HL-60/S4 treated with retinoic acid at 250 ng/mL for 4 days and 3 days (cell line): ENCODE data around the gene PTGES.
"Not testable (repeated sequence)": the region's sequence is repeated elsewhere in the genome, so short reads cannot be mapped to it uniquely, and the experiment has no call there.

ENCODE experiments used
- in situ Hi-C: fragments of 300-500 bp; cut with MboI; formaldehyde crosslinking; loops from 2 replicates; pipeline ENCODE4 v1.7.0; 2022; ENCODE audit warnings: low sequenced_read_pairs

PTGES gene

DNA sequence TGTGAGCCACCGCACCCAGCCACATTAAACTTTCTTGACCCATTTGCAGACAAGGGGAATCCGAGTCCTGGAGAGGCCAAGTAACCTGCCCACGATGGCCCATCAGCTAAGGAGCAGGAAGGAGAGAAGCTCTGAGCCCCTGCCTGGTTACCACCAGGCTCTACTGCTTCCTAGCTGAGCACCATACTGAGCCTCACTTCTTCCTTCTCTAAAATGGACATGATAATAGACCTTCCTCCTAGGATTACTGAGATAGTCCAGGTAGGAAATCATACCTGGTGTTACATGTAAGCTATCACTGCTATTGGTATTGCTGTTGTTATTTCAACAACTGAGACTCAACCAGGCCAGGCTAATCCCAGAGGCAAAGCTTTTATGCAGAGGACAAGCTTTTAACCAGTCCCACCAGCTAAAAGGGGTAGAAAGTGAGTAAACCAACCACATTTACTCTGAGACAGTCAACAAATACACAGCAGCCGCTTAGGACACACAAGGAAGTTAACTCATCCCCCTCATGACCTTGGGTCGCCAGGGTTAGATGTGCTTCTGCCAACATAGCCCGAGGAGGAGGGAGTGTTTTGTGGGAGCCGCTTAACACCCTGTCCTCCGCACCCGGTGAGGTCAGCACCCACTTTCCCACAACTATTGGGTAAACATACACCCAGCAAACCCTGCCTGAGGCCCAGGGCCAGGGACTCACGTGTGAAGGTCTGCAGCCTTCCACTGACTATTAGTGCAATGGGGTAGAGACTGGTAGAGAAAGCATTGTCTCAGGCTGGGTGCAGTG lies 20.6 kb upstream of the PTGES start:
- in situ Hi-C loops: no loop called here

DNA sequence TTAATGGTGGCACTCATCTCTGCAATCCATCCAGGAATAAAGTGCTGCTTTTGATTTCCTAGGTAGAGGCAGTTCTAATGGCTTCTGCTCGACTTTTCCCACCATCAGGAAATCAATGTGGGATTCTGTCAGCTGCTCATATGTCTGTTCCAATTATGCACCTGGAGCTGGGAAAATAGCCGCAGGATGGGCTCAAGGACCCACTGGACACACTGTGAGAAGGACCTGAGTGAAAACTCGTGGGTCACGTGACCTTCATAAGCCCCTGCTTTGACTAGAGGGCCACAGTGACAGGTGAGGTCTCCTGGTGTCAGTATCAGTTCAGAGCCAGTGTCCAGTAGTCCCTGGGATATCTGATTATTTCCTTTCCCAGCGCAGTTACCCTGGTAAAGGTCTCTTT lies 17.9 kb upstream of the PTGES start:
- in situ Hi-C loops: no loop called here

GRCh38 chr9:129769669-129770068 lies 16.8 kb upstream of the PTGES start:
- in situ Hi-C loops: no loop called here

DNA sequence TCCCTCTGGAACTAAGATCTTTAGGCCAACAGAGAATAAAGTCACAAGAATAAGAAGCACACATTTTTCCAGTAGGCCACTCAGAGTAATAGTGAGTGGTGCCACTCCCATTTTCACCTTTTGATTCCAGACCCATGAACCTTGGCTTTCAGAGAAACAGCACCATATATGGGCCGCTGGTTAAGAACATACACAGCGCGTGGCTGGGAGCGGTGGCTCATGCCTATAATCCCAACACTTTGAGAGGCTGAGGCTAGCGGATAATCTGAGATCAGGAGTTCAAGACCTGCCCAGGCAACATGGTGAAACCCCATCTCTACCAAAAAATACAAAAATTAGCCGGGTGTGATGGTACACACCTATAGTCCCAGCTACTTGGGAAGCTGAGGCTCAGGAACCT lies 15.6 kb upstream of the PTGES start:
- in situ Hi-C loops: no loop called here

DNA sequence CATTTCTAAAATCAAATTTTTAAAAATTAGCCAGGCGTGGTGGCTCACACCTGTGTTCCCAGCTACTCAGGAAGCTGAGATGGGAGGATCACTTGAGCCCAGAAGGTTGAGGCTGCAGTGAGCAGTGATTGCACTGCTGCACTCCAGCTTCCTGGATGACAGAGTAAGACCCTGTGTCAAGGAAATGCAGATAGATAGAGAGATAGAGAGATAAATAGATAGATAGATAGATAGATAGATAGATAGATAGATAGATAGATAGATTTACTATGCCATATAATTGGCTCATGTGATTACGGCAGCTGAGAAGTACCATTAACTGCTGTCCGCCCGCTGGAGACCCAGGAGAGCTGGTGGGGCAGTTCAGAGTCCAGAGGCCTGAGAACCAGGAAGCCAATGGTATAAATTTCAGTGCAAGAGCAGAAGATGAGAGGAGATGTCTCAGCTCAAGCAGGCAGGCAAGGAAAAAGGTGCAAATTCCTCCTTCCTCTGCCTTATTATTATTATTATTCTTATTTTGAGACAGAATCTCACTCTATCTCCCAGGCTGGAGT lies 13.0 kb upstream of the PTGES start:
- in situ Hi-C loops: no loop called here

DNA sequence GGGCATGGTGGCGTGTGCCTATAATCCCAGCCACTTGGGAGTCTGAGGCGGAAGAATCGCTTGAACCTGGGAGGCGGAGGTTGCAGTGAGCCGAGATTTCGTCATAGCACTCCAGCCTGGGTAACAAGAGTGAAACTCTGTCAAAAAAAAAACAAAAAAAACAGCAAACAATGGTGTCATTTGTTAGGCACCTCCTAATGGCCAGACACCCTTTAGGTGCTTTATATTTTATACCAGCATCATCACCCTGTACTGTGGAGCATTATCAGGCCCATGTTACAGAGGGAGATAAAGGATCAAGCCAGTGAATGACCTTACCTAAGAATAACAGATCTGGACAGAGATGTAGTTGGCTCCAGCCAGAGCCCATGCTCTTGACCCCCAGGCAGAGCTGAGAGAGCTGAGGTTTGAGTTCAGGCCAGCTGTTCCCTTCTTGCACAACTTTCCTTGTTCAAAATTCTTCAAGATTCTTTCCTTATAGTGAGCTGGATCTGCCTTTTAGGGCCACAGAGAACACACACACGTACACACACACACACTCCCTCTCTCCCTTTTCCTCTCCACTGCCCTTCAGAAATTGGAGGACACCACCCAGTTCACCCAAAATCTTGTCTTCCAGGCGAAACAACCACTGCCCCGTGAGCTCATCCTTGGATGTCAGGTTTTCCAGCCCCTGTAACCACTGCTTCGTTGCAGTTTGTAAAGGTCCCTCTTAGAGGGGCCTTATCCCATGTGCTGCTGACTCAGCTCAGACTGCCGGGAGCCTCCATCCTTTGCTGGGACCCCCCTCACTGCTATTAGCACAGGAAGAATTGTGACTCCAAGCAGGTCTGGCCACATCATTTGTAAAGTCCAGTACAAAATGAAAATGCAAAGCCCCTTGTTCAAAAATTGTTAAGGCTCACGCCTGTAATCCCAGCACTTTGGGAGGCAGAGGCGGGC lies 10.4 kb upstream of the PTGES start:
- in situ Hi-C loops: no loop called here

DNA sequence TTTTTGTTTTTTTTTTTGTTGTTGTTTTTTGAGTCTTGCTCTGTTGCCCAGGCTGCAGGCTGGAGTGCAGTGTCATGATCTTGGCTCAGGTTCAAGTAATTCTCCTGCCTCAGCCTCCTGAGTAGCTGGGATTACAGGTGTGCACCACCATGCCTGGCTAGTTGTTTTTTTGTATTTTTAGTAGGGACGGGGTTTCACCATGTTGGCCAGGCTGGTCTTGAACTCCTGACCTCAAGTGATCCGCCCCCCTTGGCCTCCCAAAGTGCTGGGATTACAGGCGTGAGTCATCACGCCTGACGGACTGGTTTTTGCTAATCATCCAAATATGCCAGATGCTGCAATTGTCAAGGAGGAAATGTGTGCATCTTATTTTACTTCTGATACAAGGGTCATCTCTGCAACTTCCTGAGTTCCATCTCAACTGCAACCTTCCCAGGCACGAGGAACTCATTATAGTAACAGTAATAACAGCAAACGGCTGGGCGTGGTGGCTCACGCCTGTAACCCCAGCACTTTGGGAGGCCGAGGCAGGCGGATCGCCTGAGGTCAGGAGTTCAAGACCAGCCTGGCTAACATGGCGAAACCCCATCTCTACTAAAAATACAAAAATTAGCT lies 9.6 kb upstream of the PTGES start:
- in situ Hi-C loops: not testable (repeated sequence)

DNA sequence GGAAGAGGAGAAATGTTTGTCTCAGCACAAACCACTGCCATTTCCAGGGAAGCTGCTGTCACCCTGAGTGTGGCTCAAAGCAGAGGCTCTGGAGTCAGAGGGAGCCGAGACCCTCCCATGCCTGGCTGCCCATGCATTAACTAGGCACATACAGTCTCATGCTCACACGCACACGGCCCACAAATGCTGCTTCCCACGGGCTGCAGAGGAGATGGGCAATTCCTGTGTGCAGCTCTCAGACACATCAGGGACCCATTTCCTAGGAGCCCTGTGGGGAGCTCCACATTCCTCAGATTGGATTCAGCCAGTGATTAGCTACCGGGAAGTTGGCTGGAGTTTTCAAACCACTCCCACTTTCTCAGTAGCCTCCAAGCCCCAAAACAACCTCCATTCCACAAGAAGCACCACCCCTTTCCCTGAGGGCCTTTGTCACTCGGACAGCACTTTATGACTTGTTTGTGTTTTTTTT lies 9.1 kb upstream of the PTGES start:
- in situ Hi-C loops: no loop called here

DNA sequence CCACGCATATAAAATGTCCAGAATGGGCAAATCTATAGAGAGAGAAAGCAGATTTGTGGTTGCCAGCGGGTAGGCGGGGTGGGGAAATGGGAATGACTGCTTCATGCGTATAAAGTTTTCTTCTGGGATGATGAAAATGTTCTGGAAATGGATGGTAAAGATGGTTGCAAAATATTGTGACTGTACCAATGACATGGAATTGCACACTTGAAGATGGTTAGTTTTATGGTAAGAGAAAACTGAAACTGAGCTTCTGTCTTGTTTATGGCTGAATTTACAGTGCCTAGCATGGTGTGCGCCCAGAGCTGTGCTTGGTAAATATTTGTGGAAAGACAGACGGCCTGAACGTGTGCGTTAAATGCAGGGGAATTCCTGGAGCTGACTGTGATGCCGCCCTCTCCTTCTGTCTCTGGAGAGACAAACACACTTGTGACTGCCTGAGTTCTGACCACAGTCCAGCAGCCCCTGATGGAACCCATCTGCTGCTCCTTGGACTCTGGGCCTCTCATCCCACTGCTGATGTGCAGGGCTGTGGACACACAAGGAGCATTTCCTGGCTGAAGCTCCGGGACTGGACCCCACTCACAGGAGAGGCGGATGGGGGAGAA lies 8.6 kb upstream of the PTGES start:
- in situ Hi-C loops: no loop called here

DNA sequence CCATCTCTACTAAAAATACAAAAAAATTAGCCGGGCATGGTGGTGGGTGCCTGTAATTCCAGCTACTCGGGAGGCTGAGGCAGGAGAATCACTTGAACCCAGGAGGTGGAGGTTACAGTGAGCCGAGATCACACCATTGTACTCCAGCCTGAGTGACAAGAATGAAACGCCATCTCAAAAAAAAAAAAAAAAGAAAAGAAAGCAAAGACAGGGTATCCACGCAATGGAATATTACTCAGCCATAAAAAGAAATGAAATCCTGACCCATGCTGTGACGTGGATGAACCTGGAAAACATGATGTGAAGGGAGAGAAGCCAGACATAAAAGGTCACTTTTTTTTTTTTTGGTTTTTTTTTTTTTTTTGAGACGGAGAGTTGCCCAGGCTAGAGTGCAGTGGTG lies 7.9 kb upstream of the PTGES start:
- in situ Hi-C loops: not testable (repeated sequence)

DNA sequence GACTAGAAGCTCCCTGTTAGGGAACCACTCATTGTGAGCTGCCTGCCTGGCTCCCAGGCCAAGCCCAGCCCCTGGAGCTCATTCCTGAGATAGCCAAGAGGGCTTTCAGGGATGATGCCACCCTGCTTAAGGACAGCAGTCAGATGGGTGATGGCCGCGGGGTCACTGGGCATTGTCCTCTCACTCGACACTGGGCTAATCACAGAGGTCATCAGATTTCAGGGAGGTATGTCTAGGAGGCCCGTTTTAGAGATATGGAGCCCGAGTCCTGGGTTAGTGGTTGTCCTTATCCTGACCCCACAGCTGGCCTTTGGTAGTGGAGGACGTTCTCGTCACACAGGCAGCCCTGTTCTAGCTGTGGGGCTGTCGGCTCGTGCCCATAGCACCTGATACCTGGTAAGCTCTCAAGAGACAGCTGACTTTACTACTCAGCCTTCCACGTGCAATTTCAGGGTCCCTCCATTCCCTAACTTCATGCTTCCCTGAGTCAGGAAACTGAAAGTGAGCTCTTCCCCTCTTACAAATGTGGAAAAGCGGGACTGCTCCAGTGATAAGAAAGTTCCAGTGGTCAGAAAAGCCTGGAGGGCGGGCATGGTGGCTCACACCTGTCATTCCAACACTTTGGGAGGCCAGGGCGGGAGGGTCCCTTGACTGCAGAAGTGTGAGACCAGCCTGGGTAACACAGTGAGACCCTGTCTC lies 7.1 kb upstream of the PTGES start:
- in situ Hi-C loops: no loop called here

DNA sequence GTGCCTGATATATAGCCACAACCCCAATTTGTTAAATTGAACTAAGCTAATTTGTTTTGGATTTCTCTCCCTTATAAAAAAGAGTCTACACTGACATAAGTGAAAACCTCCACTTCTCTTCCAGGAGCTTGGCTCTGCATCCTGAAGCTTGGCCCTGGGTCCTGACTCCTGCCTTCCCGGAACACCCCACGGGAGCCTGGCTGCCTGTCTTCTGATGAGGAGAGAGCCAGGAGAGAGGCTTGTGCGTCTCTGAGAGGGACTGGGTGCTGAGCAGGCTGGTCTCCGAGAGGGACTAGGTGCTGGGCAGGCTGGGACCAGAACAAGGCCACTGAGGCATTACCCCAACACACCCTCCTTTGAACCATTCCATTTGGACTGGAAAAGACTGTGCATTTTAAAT lies 6.5 kb upstream of the PTGES start:
- in situ Hi-C loops: no loop called here

GRCh38 chr9:129757045-129757444 lies 4.2 kb upstream of the PTGES start:
- in situ Hi-C loops: no loop called here

- in situ Hi-C loops: no loop called here
Observed at GRCh38 chr9:129756191-129756590, 3.3 kb upstream of the PTGES start.

DNA sequence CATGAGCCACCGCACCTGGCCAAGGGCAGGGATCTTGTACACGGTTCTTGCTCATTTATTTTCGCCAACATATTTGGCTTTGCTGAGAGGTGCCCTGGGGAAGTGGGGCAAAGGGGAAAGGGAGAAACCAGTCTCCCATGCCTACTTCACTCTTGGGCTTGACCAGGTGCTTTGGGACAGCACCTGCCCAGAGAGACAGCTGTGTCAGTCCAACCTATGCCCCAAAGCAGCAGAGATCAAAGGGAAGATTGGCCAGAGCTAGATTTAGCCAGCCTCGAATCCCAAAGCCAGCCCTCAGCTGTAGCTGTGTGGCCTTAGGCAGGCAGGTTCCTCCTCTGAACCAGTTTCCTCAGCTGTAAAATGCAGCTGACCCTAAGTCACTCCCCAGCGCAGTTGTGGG lies 2.3 kb upstream of the PTGES start:
- in situ Hi-C loops: no loop called here

GRCh38 chr9:129751841-129752801 lies 721 bp downstream of the PTGES start:
- in situ Hi-C loops: no loop called here

DNA sequence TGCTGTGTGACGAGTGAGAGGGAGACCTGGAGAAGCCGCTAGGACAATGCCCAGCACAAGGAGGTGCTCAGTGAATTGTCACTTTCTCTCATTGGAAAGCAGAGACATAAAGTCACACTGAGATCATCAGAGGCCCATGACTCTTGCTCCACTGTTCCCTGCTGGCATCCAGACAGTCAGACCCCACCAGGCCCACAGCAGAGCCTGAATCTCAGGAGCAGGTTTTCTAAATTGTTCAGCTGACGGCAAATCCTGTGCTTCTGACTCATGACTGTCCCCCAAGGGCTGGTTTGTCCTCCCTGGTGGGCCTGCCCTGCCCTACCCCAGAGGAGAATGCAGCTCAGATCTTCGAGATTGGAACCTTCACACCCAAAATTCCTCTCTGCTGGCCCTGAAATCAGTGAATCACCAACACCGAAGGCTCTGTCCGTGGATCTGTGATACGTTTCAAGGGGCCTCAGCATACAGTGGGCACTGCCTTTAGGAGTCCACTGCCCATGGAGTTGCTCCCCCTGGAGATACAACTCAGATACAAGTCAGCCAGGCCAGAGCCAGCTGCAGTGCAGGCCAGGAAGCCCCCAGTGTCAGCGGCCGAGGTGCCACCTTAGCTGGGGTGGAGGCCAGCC lies 2.7 kb downstream of the PTGES start:
- in situ Hi-C loops: no loop called here

GRCh38 chr9:129749575-129749974 lies 3.3 kb downstream of the PTGES start:
- in situ Hi-C loops: no loop called here

- in situ Hi-C loops: not testable (repeated sequence)
Observed at GRCh38 chr9:129749052-129749451, 3.8 kb downstream of the PTGES start.
